ENCODE data around the gene HPN. TPM values are rescaled to one million over a fixed set of nuclear protein-coding genes. Genes with fewer than 3 reads are reported as not detected.

The HPN gene
- total and polyA plus RNA-seq, 2 of the 13 experiments (the other 11 are each of a cell fraction or from before 2014, with no cell fraction given), result 46.7 to 261 TPM

- TF ChIP-seq MBD4 (IDR thresholded peaks at IDR 0.05; ENCODE audit: borderline replicate concordance, low read length) (no peak), DPF2 (CRISPR knock-in tag; IDR thresholded peaks at IDR 0.05; ENCODE audit: borderline replicate concordance, low read depth) (0 out of 2 replicates have a peak, but pooled peaks have one; percentile 29), NFE2L2 (IDR thresholded peaks at IDR 0.05; ENCODE audit: low read length) (no peak), ZNF253 (CRISPR knock-in tag; IDR thresholded peaks at IDR 0.05; ENCODE audit: borderline replicate concordance) (no peak), SRF (IDR thresholded peaks at IDR 0.05; ENCODE audit: low read depth, low read length) (no peak), ZNF629 (CRISPR knock-in tag; conservative IDR thresholded peaks at IDR 0.05) (no peak), AGO1 (IDR thresholded peaks at IDR 0.05; ENCODE audit: low read depth, low read length, poor library complexity, severe bottlenecking) (no peak), ZBTB46 (CRISPR knock-in tag; IDR thresholded peaks at IDR 0.05; ENCODE audit: borderline replicate concordance) (no peak; the same call in 1 of the 2 replicates), HCFC1 (IDR thresholded peaks at IDR 0.05; ENCODE audit: low read depth, low read length) (no peak), RARA (CRISPR knock-in tag; IDR thresholded peaks at IDR 0.05) (peak; percentile 88), EZH2 (conservative IDR thresholded peaks at IDR 0.05; ENCODE audit: low read depth, low read length) (no peak), PHF21A (CRISPR knock-in tag; IDR thresholded peaks at IDR 0.05) (no peak), ZNF274 (CRISPR knock-in tag; IDR thresholded peaks at IDR 0.05) (no peak), JUN (CRISPR knock-in tag; IDR thresholded peaks at IDR 0.05) (peak; percentile 8; the same call in 1 of the 2 replicates), ZNF768 (CRISPR knock-in tag; IDR thresholded peaks at IDR 0.05) (peak; percentile 62; the same call in 1 of the 2 replicates), ZBTB3 (CRISPR knock-in tag; IDR thresholded peaks at IDR 0.05; ENCODE audit: borderline replicate concordance, low read depth) (no peak), NFKB2 (CRISPR knock-in tag; IDR thresholded peaks at IDR 0.05; ENCODE audit: borderline replicate concordance) (no peak)
- TF ChIP-seq, protein P1, sequence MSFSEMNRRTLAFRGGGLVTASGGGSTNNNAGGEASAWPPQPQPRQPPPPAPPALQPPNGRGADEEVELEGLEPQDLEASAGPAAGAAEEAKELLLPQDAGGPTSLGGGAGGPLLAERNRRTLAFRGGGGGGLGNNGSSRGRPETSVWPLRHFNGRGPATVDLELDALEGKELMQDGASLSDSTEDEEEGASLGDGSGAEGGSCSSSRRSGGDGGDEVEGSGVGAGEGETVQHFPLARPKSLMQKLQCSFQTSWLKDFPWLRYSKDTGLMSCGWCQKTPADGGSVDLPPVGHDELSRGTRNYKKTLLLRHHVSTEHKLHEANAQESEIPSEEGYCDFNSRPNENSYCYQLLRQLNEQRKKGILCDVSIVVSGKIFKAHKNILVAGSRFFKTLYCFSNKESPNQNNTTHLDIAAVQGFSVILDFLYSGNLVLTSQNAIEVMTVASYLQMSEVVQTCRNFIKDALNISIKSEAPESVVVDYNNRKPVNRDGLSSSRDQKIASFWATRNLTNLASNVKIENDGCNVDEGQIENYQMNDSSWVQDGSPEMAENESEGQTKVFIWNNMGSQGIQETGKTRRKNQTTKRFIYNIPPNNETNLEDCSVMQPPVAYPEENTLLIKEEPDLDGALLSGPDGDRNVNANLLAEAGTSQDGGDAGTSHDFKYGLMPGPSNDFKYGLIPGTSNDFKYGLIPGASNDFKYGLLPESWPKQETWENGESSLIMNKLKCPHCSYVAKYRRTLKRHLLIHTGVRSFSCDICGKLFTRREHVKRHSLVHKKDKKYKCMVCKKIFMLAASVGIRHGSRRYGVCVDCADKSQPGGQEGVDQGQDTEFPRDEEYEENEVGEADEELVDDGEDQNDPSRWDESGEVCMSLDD (CRISPR knock-in tag; IDR thresholded peaks at IDR 0.05; ENCODE audit: borderline replicate concordance), result peak; percentile 86
- TF ChIP-seq, protein P2, sequence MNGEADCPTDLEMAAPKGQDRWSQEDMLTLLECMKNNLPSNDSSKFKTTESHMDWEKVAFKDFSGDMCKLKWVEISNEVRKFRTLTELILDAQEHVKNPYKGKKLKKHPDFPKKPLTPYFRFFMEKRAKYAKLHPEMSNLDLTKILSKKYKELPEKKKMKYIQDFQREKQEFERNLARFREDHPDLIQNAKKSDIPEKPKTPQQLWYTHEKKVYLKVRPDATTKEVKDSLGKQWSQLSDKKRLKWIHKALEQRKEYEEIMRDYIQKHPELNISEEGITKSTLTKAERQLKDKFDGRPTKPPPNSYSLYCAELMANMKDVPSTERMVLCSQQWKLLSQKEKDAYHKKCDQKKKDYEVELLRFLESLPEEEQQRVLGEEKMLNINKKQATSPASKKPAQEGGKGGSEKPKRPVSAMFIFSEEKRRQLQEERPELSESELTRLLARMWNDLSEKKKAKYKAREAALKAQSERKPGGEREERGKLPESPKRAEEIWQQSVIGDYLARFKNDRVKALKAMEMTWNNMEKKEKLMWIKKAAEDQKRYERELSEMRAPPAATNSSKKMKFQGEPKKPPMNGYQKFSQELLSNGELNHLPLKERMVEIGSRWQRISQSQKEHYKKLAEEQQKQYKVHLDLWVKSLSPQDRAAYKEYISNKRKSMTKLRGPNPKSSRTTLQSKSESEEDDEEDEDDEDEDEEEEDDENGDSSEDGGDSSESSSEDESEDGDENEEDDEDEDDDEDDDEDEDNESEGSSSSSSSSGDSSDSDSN (CRISPR knock-in tag; IDR thresholded peaks at IDR 0.05), result no peak
- TF ChIP-seq, protein P3, sequence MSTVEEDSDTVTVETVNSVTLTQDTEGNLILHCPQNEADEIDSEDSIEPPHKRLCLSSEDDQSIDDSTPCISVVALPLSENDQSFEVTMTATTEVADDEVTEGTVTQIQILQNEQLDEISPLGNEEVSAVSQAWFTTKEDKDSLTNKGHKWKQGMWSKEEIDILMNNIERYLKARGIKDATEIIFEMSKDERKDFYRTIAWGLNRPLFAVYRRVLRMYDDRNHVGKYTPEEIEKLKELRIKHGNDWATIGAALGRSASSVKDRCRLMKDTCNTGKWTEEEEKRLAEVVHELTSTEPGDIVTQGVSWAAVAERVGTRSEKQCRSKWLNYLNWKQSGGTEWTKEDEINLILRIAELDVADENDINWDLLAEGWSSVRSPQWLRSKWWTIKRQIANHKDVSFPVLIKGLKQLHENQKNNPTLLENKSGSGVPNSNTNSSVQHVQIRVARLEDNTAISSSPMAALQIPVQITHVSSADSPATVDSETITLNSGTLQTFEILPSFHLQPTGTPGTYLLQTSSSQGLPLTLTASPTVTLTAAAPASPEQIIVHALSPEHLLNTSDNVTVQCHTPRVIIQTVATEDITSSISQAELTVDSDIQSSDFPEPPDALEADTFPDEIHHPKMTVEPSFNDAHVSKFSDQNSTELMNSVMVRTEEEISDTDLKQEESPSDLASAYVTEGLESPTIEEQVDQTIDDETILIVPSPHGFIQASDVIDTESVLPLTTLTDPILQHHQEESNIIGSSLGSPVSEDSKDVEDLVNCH (CRISPR knock-in tag; IDR thresholded peaks at IDR 0.05), result no peak; the same call in 1 of the 2 replicates
Measured at GRCh38 chr19:35039881-35040825, 1.4 kb upstream of the HPN start (continued).
